NCI-H446 (cell line): ENCODE results near the gene TMEM59.

Source experiments
- DNase-seq, 2 experiments: peaks; one replicate each; lab custom pipeline; 2025; lab: John Stamatoyannopoulos, UW

Gene TMEM59

DNA sequence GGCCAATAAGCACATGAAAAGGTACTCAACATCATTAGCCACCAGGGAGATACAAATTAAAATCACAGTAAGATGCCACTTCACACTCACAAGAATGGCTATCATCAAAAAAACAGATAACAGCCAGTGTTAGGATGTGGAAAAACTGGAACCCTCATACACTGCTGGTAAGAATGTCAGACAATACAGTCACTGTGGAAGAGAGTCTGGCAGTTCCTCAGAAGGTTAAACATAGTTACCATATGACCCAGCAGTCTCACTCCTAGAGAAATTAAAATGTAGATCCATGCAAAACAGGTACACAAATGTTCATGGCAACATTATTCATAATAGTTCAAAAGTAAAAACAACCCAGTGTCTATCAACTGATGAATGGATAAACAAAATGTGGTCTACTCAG lies 68.3 kb downstream of the TMEM59 start:
- no peak for DNase-seq

DNA sequence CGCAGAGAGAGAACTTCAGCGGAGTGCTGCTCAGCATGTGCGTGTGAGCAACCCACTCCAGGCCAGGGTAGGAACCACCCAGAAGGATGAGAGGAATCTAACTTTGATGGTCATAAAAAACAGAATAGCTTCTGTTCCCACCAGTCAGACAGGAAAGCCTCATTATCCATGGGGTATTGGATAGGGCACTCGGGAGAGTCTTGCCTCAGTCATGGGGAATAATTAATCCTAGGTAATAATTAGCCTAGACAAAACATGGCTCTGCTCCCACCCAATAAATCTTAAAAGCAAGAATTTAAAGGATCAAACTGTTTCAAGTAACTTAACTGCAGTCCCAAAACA lies 70.3 kb downstream of the TMEM59 start:
- no peak for DNase-seq

DNA sequence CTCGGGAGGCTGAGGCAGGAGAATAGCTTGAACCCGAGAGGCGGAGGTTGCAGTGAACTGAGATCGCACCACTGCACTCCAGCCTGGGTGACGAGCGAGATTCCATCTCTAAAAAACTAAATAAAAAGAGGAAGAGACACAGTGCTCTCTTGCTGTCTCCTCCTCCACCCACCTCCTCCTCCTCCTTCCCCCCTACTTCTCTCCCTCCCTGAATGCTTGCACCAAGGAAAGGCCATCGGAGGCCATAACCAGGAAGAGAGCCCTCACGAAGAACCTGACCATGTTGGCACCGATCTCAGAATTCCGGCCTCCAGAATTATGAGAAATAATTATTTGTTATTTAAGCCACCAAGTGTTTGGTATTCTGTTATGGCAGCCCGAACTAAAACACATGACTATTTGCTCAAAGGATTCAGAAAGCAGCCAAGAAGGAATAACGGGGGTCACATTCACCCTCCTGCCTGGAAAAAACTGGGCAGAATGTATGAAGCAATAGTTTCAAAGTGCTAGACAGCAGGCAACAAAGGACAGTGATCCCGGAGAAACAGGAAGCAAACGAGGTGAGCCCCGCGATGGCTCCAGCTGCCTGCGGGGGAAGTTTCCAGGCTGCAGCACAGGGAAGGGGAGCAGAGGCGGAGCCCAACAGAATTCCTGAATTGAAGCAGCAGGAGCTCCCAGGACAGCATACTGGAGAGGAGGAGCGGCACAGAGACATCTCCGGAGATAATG lies 70.8 kb downstream of the TMEM59 start:
- no peak for DNase-seq

GRCh38 chr1:53981220-53981619 lies 71.8 kb downstream of the TMEM59 start:
- DNase-seq = no peak

DNA sequence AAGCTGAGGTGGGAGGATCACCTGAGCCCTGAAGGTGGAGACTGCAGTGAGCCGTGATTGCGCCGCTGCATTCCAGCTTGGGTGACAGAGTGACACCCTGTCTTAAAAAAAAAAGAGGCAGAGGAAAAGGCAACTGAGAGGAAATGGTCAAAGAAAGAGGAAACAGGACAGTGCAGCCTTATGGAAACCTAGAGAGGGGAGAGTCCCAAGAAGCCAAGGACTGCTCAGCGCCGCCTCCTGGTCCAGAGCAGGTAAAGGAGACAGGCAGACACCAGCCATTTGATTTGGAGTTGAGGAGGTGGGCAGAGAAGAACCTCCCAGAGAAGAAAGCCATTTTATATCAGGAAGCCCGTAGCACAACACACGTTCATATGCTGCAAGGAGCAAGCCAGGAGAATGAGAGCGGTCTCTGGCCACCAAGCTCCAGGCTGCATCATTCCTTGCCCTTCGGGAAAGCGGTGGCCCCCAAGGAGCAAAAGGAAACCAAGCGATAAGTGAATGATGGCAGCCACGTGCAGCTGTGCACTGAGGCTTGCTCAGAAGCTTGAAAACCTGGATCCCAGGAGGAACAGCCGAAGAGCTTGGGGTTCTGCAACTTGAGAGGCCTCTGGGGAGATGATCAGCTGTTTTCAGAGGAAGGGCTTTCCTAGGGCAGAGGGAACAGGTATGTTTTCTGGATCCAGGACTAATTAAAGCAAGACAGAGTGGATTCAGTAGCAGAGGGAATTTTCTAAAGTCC lies 73.1 kb downstream of the TMEM59 start:
- no peak for DNase-seq
